Measurements from ENCODE around the gene ZNF773. TPM values are rescaled to one million over a fixed set of nuclear protein-coding genes. Genes with fewer than 3 reads are reported as not detected.

Gene ZNF773
- total and polyA plus RNA-seq, 3 donors from 2014 or later, result 7.3 to 33.3 (median 31.2) TPM

DNA sequence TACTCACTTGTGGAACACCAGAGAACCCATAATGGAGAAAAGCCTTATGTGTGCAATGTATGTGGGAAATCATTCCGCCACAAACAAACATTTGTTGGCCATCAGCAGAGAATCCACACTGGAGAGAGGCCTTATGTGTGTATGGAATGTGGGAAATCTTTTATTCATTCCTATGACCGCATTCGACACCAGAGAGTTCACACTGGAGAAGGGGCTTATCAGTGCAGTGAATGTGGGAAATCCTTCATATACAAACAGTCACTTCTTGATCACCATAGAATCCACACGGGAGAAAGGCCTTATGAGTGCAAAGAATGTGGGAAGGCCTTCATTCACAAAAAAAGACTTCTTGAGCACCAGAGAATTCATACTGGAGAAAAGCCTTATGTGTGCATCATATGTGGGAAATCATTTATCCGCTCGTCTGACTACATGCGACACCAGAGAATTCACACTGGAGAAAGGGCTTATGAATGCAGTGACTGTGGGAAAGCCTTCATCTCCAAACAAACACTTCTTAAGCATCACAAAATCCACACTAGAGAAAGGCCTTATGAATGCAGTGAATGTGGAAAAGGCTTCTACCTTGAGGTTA is 38.3 kb downstream of the ZNF773 start:
- TF ChIP-seq, protein P1, sequence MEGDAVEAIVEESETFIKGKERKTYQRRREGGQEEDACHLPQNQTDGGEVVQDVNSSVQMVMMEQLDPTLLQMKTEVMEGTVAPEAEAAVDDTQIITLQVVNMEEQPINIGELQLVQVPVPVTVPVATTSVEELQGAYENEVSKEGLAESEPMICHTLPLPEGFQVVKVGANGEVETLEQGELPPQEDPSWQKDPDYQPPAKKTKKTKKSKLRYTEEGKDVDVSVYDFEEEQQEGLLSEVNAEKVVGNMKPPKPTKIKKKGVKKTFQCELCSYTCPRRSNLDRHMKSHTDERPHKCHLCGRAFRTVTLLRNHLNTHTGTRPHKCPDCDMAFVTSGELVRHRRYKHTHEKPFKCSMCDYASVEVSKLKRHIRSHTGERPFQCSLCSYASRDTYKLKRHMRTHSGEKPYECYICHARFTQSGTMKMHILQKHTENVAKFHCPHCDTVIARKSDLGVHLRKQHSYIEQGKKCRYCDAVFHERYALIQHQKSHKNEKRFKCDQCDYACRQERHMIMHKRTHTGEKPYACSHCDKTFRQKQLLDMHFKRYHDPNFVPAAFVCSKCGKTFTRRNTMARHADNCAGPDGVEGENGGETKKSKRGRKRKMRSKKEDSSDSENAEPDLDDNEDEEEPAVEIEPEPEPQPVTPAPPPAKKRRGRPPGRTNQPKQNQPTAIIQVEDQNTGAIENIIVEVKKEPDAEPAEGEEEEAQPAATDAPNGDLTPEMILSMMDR (IDR thresholded peaks at IDR 0.05), result no peak
- no peak for TF ChIP-seq POLR2A (IDR thresholded peaks at IDR 0.05)
- 97 to 98% methylated on average over 7 of the region's 7 CpGs for WGBS, 2 donors
- Histone ChIP-seq H3K27ac (no peak overlapping the region), H3K4me1 (no peaks in the 10 kb centered on the region), H3K27me3 (no peaks in the 10 kb centered on the region), H3K36me3 (ENCODE audit: low read depth, missing control alignments) (peaks cover 3% of the 10 kb centered on the region), H3K4me3 (no peak overlapping the region), H3K9me3 (peaks cover 4% of the 10 kb centered on the region)
- intact Hi-C loops (cut with DNase I; ENCODE audit: low total_unique reads), result no loop called here
- no peak for DNase-seq

DNA sequence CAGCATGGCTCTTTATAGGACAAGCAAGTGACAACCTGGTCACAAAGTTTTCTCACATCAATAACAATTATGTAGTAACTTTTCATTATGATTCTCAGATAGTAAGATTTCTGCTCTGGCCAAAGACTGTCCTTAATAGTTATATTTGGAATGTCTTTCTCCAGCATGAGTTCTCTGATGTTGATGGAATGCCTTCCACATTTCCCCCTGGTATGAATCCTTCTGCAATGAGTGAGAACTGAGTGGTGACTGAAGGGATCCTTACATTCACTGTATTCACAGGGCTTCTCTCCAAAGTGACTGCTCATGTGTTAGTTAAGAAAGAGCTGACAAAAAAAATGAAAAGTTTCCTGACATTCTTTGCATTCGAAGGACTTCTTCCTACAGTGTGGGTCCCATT is 46.8 kb downstream of the ZNF773 start:
- no peak overlapping the region for H3K4me3 ChIP-seq
- no peaks in the 10 kb centered on the region for H3K27me3 ChIP-seq
- no peak overlapping the region for H3K27ac ChIP-seq
- no peaks in the 10 kb centered on the region for H3K36me3 ChIP-seq (ENCODE audit: low read depth, missing control alignments)
- no peak for DNase-seq
- H3K9me3 ChIP-seq, result no peaks in the 10 kb centered on the region
- WGBS, 2 donors, result 95% methylated on average over 1 of the region's 1 CpG
- H3K4me1 ChIP-seq, result no peaks in the 10 kb centered on the region
- intact Hi-C loops (cut with DNase I; ENCODE audit: low total_unique reads), result no loop called here
- no peak for TF ChIP-seq POLR2A (IDR thresholded peaks at IDR 0.05)
- TF ChIP-seq, protein P1 (IDR thresholded peaks at IDR 0.05), result no peak

DNA sequence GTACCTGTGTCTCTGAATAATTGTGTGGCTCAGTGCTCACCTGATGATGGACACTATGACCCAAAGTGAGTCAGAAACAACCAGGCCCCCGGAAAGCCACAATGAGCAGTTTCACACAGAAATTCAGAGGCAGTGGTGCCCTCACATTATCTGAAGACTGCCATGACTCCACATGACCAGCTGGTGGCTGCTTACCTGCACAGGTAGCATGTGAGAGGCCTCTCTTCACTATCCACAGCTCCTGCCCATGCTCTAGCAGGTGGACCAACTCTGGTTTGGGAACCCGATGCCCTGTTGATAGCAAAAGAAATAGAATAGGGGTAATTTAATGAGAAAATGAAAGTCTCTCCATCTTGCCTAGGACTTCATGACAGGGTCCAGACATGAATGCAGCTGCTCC is 52.7 kb downstream of the ZNF773 start:
- Histone ChIP-seq H3K4me3 (no peak overlapping the region), H3K36me3 (ENCODE audit: low read depth, missing control alignments) (no peaks in the 10 kb centered on the region), H3K9me3 (no peaks in the 10 kb centered on the region), H3K4me1 (no peaks in the 10 kb centered on the region), H3K27ac (no peak overlapping the region), H3K27me3 (no peaks in the 10 kb centered on the region)
- TF ChIP-seq POLR2A (IDR thresholded peaks at IDR 0.05), result no peak
- TF ChIP-seq, protein P1 (IDR thresholded peaks at IDR 0.05), result no peak
- no peak for DNase-seq
- 94 to 97% methylated on average over 2 of the region's 2 CpGs for WGBS, 2 donors
- intact Hi-C loops (cut with DNase I; ENCODE audit: low total_unique reads), result no loop called here

DNA sequence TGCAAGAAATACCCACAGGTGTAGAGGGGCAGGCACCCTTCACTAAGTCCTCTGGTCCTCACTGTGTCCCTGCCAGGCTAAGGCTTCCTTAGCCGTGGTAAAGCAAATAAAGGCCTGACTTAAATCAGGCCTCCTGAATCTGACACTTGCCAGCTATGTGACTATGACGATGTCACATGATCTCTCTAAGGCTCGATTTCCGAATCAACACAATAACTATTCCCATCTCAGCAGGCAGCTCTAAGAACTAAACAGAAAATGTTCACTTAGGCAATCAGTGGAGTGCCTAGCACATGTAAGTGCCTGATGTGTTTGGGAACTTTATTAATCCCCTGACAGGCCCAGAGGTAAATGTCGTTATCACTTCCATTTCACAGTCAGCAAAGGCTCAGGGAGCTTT is 57.9 kb downstream of the ZNF773 start:
- Histone ChIP-seq H3K4me1 (peaks cover 9% of the 10 kb centered on the region), H3K4me3 (no peak overlapping the region), H3K9me3 (no peaks in the 10 kb centered on the region), H3K27ac (no peak overlapping the region), H3K36me3 (ENCODE audit: low read depth, missing control alignments) (no peaks in the 10 kb centered on the region), H3K27me3 (no peaks in the 10 kb centered on the region)
- WGBS, 2 donors, result 88 to 89% methylated on average over 5 of the region's 5 CpGs
- TF ChIP-seq POLR2A (IDR thresholded peaks at IDR 0.05), result no peak
- TF ChIP-seq, protein P1 (IDR thresholded peaks at IDR 0.05), result no peak
- intact Hi-C loops (cut with DNase I; ENCODE audit: low total_unique reads), result no loop called here
- DNase-seq, result no peak

Small RNAs within 50 kb of the gene (small RNA-seq; reads per million reads assigned to genes)
- 0 reads per million in 2 donors for gene VN1R107P

Other genes with a start within 250 kb of the ZNF773 start
- gene ZNF460, start 219.5 kb upstream of the ZNF773 start, total RNA-seq, result 10 to 100 TPM; 59.5 to 65.9 TPM
- 5.0 TPM for gene ZNF460, start 219.5 kb upstream of the ZNF773 start, polyA plus RNA-seq (ENCODE audit: insufficient read depth, low read depth, low replicate concordance)
- 10 to 100 TPM; 11.3 to 12.3 TPM for gene ZNF543, start 179.5 kb upstream of the ZNF773 start, total RNA-seq
- 4.7 TPM for gene ZNF543, start 179.5 kb upstream of the ZNF773 start, polyA plus RNA-seq (ENCODE audit: insufficient read depth, low read depth, low replicate concordance)
- 10 to 100 TPM; 10.8 to 11.4 TPM for gene ZNF304, start 148.7 kb upstream of the ZNF773 start, total RNA-seq
- gene ZNF304, start 148.7 kb upstream of the ZNF773 start, polyA plus RNA-seq (ENCODE audit: insufficient read depth, low read depth, low replicate concordance), result 9.5 TPM
- 10 to 100 TPM; 30.2 to 31.2 TPM for gene TRAPPC2B, start 136.4 kb upstream of the ZNF773 start, total RNA-seq
- 24.0 TPM for gene TRAPPC2B, start 136.4 kb upstream of the ZNF773 start, polyA plus RNA-seq (ENCODE audit: insufficient read depth, low read depth, low replicate concordance)
- gene ZNF547, start 136.4 kb upstream of the ZNF773 start, total RNA-seq, result 10 to 100 TPM in 1 of 2 donors, 1 to 10 TPM in 1; 7.8 to 11.8 TPM
- 4.7 TPM for gene ZNF547, start 136.4 kb upstream of the ZNF773 start, polyA plus RNA-seq (ENCODE audit: insufficient read depth, low read depth, low replicate concordance)
- 10 to 100 TPM; 35.4 to 39.3 TPM for gene ZNF548, start 110.1 kb upstream of the ZNF773 start, total RNA-seq
- 14.6 TPM for gene ZNF548, start 110.1 kb upstream of the ZNF773 start, polyA plus RNA-seq (ENCODE audit: insufficient read depth, low read depth, low replicate concordance)
- 10 to 100 TPM; 19.8 to 25.5 TPM for gene ZNF17, start 88.8 kb upstream of the ZNF773 start, total RNA-seq
- 7.4 TPM for gene ZNF17, start 88.8 kb upstream of the ZNF773 start, polyA plus RNA-seq (ENCODE audit: insufficient read depth, low read depth, low replicate concordance)
- gene ZNF749, start 64.6 kb upstream of the ZNF773 start, total RNA-seq, result 10 to 100 TPM; 11.2 to 14.1 TPM
- 7.9 TPM for gene ZNF749, start 64.6 kb upstream of the ZNF773 start, polyA plus RNA-seq (ENCODE audit: insufficient read depth, low read depth, low replicate concordance)
- 1 to 10 TPM; 5.3 to 7.8 TPM for gene VN1R1, start 42.8 kb upstream of the ZNF773 start, total RNA-seq
- 0.44 TPM for gene VN1R1, start 42.8 kb upstream of the ZNF773 start, polyA plus RNA-seq (ENCODE audit: insufficient read depth, low read depth, low replicate concordance)
- gene ZNF772, start 22.4 kb upstream of the ZNF773 start, total RNA-seq, result 10 to 100 TPM; 39.8 to 57.3 TPM
- gene ZNF772, start 22.4 kb upstream of the ZNF773 start, polyA plus RNA-seq (ENCODE audit: insufficient read depth, low read depth, low replicate concordance), result 7.6 TPM
- 10 to 100 TPM; 15.1 to 23.6 TPM for gene ZNF419, start 12.2 kb upstream of the ZNF773 start, total RNA-seq
- 10.1 TPM for gene ZNF419, start 12.2 kb upstream of the ZNF773 start, polyA plus RNA-seq (ENCODE audit: insufficient read depth, low read depth, low replicate concordance)
- 10 to 100 TPM; 12.8 to 13.5 TPM for gene ZNF549, start 27.4 kb downstream of the ZNF773 start, total RNA-seq
- 6.9 TPM for gene ZNF549, start 27.4 kb downstream of the ZNF773 start, polyA plus RNA-seq (ENCODE audit: insufficient read depth, low read depth, low replicate concordance)
- 10 to 100 TPM in 1 of 2 donors, 1 to 10 TPM in 1; 9.9 to 10.7 TPM for gene ZNF550, start 59.9 kb downstream of the ZNF773 start, total RNA-seq
- 5.7 TPM for gene ZNF550, start 59.9 kb downstream of the ZNF773 start, polyA plus RNA-seq (ENCODE audit: insufficient read depth, low read depth, low replicate concordance)
- 10 to 100 TPM in 1 of 2 donors, 1 to 10 TPM in 1; 8.7 to 10.9 TPM for gene ZNF416, start 79.0 kb downstream of the ZNF773 start, total RNA-seq
- 9.4 TPM for gene ZNF416, start 79.0 kb downstream of the ZNF773 start, polyA plus RNA-seq (ENCODE audit: insufficient read depth, low read depth, low replicate concordance)
- 10 to 100 TPM; 15.1 to 21.7 TPM for gene ZIK1, start 84.2 kb downstream of the ZNF773 start, total RNA-seq
- gene ZIK1, start 84.2 kb downstream of the ZNF773 start, polyA plus RNA-seq (ENCODE audit: insufficient read depth, low read depth, low replicate concordance), result 8.9 TPM
- gene ZNF530, start 99.9 kb downstream of the ZNF773 start, total RNA-seq, result 1 to 10 TPM; 4.6 to 9.8 TPM
- 3.0 TPM for gene ZNF530, start 99.9 kb downstream of the ZNF773 start, polyA plus RNA-seq (ENCODE audit: insufficient read depth, low read depth, low replicate concordance)
- gene ZNF134, start 114.3 kb downstream of the ZNF773 start, total RNA-seq, result 10 to 100 TPM; 37.6 to 41.7 TPM
- 11.2 TPM for gene ZNF134, start 114.3 kb downstream of the ZNF773 start, polyA plus RNA-seq (ENCODE audit: insufficient read depth, low read depth, low replicate concordance)
- 10 to 100 TPM; 16.9 to 18.6 TPM for gene ZNF211, start 133.2 kb downstream of the ZNF773 start, total RNA-seq
- 11.1 TPM for gene ZNF211, start 133.2 kb downstream of the ZNF773 start, polyA plus RNA-seq (ENCODE audit: insufficient read depth, low read depth, low replicate concordance)
- gene ZSCAN4, start 169.0 kb downstream of the ZNF773 start, total RNA-seq, result under 1 TPM; 0.12 to 0.24 TPM
- gene ZSCAN4, start 169.0 kb downstream of the ZNF773 start, polyA plus RNA-seq (ENCODE audit: insufficient read depth, low read depth, low replicate concordance), result 0.26 TPM
- 10 to 100 TPM; 22.9 to 30.8 TPM for gene ZNF551, start 182.0 kb downstream of the ZNF773 start, total RNA-seq
- 9.7 TPM for gene ZNF551, start 182.0 kb downstream of the ZNF773 start, polyA plus RNA-seq (ENCODE audit: insufficient read depth, low read depth, low replicate concordance)
- 1 to 10 TPM; 1.1 to 6.8 TPM for gene ZNF154, start 209.3 kb downstream of the ZNF773 start, total RNA-seq
- gene ZNF154, start 209.3 kb downstream of the ZNF773 start, polyA plus RNA-seq (ENCODE audit: insufficient read depth, low read depth, low replicate concordance), result 3.3 TPM
- 10 to 100 TPM; 14.3 to 14.4 TPM for gene ZNF671, start 227.7 kb downstream of the ZNF773 start, total RNA-seq
- 15.1 TPM for gene ZNF671, start 227.7 kb downstream of the ZNF773 start, polyA plus RNA-seq (ENCODE audit: insufficient read depth, low read depth, low replicate concordance)
- gene ZNF776, start 246.9 kb downstream of the ZNF773 start, total RNA-seq, result 10 to 100 TPM; 21.7 to 31.0 TPM
- 11.8 TPM for gene ZNF776, start 246.9 kb downstream of the ZNF773 start, polyA plus RNA-seq (ENCODE audit: insufficient read depth, low read depth, low replicate concordance)